Bronchial epithelial cell (primary cell): ENCODE results near the gene NEK11. TPM values are rescaled to one million over a fixed set of nuclear protein-coding genes. Genes with fewer than 3 reads are reported as not detected.

ENCODE experiments used
- DNase-seq: peaks from one replicate; pipeline ENCODE4 v3.0.0-alpha.2; 2010; ENCODE audit warnings: low read depth
- FAIRE-seq: peaks from 2 replicates; lab custom pipeline; 2011; peaks lifted over from hg19 to GRCh38; lab: Jason Lieb, UNC
- H3K27me3 ChIP-seq: 2 replicates; pipeline ENCODE4 v1.5.1; 2011; ENCODE audit warnings: low read length; ENCODE audit not compliant: control insufficient read depth, insufficient read depth
- H3K36me3 ChIP-seq: 2 replicates; pipeline ENCODE4 v1.5.1; 2011; ENCODE audit warnings: low read length; ENCODE audit not compliant: control insufficient read depth, insufficient read depth
- H3K4me3 ChIP-seq: 2 replicates; pipeline ENCODE4 v1.5.1; 2011; ENCODE audit warnings: mild to moderate bottlenecking, low read depth, low read length, control low read depth
- CTCF ChIP-seq: IDR thresholded peaks from 2 replicates; pipeline ENCODE4 v1.5.1; 2011; ENCODE audit warnings: mild to moderate bottlenecking, moderate library complexity, low read length, control low read depth, inconsistent platforms; ENCODE audit not compliant: insufficient read depth, severe bottlenecking
- total RNA-seq: library from RNA; depleted of rRNA; stranded (reverse); fragments of >200 nt; gene quantifications from 2 replicates; pipeline ENCODE4 v1.2.1, GENCODE V29; 2014

NEK11 gene
- total RNA-seq, 1 donor from 2014 or later: 2.1 TPM

- Histone ChIP-seq H3K27me3 (no peaks in the 10 kb centered on the region), H3K36me3 (peaks cover 6% of the 10 kb centered on the region), H3K4me3 (no peak overlapping the region)
- no peak for FAIRE-seq
- TF ChIP-seq CTCF: no peak
- DNase-seq: no peak
Observed at GRCh38 chr3:130992344-130992743, 34.3 kb upstream of the NEK11 start.

GRCh38 chr3:130997289-130997688 is 29.4 kb upstream of the NEK11 start:
- H3K4me3 ChIP-seq: no peak overlapping the region
- no peaks in the 10 kb centered on the region for H3K27me3 ChIP-seq
- no peak for DNase-seq
- H3K36me3 ChIP-seq: peaks cover 2% of the 10 kb centered on the region
- TF ChIP-seq CTCF: no peak
- no peak for FAIRE-seq

- no peaks in the 10 kb centered on the region for H3K27me3 ChIP-seq
- TF ChIP-seq CTCF: no peak
- no peak overlapping the region for H3K4me3 ChIP-seq
- no peak for FAIRE-seq
- DNase-seq: no peak
- peaks cover 1% of the 10 kb centered on the region for H3K36me3 ChIP-seq
Observed at GRCh38 chr3:131001071-131001470, 25.6 kb upstream of the NEK11 start.

- TF ChIP-seq CTCF: no peak
- no peak for DNase-seq
- H3K27me3 ChIP-seq: no peaks in the 10 kb centered on the region
- no peak overlapping the region for H3K4me3 ChIP-seq
- no peak for FAIRE-seq
- H3K36me3 ChIP-seq: peaks cover 5% of the 10 kb centered on the region
Observed at GRCh38 chr3:131004603-131005002, 22.1 kb upstream of the NEK11 start.

GRCh38 chr3:131007256-131007655 is 19.4 kb upstream of the NEK11 start:
- Histone ChIP-seq H3K36me3 (peaks cover 5% of the 10 kb centered on the region), H3K27me3 (no peaks in the 10 kb centered on the region), H3K4me3 (no peak overlapping the region)
- no peak for TF ChIP-seq CTCF
- DNase-seq: no peak
- FAIRE-seq: no peak

- H3K27me3 ChIP-seq: no peaks in the 10 kb centered on the region
- peaks cover 5% of the 10 kb centered on the region for H3K36me3 ChIP-seq
- no peak for DNase-seq
- no peak for FAIRE-seq
- H3K4me3 ChIP-seq: no peak overlapping the region
- TF ChIP-seq CTCF: no peak
Observed at GRCh38 chr3:131007782-131008181, 18.9 kb upstream of the NEK11 start.
